GM19025 (cell line): ENCODE measurements around the gene TMSB15B.
"Not testable (repeated sequence)": the region's sequence is repeated elsewhere in the genome, so short reads cannot be mapped to it uniquely, and the experiment has no call there.

Experiments used
- ATAC-seq: cut with Tn5 transposase; IDR thresholded peaks from one replicate; pipeline ENCODE4 v1.9.1; 2021; ENCODE audit warnings: mild to moderate bottlenecking, low read depth, moderate library complexity; ENCODE audit not compliant: unreplicated experiment

TMSB15B gene

GRCh38 chrX:104015576-104015975 lies 53.1 kb downstream of the TMSB15B start:
- not testable (repeated sequence) for ATAC-seq
